GM13977 (cell line): ENCODE measurements around the gene PFN1.

Experiments
- DNase-seq: peaks from one replicate; pipeline ENCODE4 v3.0.0; 2012; ENCODE audit warnings: low spot score
- CTCF ChIP-seq: IDR thresholded peaks from 2 replicates; pipeline ENCODE4 v1.5.1; 2012; ENCODE audit warnings: mild to moderate bottlenecking, control low read depth; ENCODE audit not compliant: insufficient read depth; ENCODE audit errors: extremely low read depth, missing control alignments
- in situ Hi-C: fragments of 300-500 bp; cut with MboI; formaldehyde crosslinking; loops from one replicate; pipeline ENCODE4 v1.12.0; 2022; ENCODE audit warnings: low sequenced_read_pairs, low pct_unique_long_range_greater_than_20kb, mixed read lengths, inconsistent platforms; ENCODE audit not compliant: unreplicated experiment

The PFN1 gene

GRCh38 chr17:4941319-4941610 lies 7.1 kb downstream of the PFN1 start:
- in situ Hi-C loops = no loop called here
- no peak for DNase-seq
- no peak for TF ChIP-seq CTCF

GRCh38 chr17:4940555-4941318 lies 7.6 kb downstream of the PFN1 start:
- peak; percentile 11 for DNase-seq
- TF ChIP-seq CTCF = no peak
- in situ Hi-C loops = no loop called here

- no peak for TF ChIP-seq CTCF
- in situ Hi-C loops = no loop called here
Measured at GRCh38 chr17:4939796-4940554, 8.4 kb downstream of the PFN1 start, which contains the start of the genes RNF167 and SLC25A11. RNF167 (plus strand) TSS chr17:4940268; CDS start chr17:4940910, 642 bp downstream. SLC25A11 (minus strand) TSS chr17:4940046; CDS start chr17:4939910, 136 bp downstream.

GRCh38 chr17:4939546-4939795 lies 8.9 kb downstream of the PFN1 start:
- in situ Hi-C loops = no loop called here
- no peak for DNase-seq
- no peak for TF ChIP-seq CTCF

More at GRCh38 chr17:4939796-4940554, 8.4 kb downstream of the PFN1 start, which contains the start of the genes RNF167 and SLC25A11:
- peak; percentile 99 for DNase-seq

DNA sequence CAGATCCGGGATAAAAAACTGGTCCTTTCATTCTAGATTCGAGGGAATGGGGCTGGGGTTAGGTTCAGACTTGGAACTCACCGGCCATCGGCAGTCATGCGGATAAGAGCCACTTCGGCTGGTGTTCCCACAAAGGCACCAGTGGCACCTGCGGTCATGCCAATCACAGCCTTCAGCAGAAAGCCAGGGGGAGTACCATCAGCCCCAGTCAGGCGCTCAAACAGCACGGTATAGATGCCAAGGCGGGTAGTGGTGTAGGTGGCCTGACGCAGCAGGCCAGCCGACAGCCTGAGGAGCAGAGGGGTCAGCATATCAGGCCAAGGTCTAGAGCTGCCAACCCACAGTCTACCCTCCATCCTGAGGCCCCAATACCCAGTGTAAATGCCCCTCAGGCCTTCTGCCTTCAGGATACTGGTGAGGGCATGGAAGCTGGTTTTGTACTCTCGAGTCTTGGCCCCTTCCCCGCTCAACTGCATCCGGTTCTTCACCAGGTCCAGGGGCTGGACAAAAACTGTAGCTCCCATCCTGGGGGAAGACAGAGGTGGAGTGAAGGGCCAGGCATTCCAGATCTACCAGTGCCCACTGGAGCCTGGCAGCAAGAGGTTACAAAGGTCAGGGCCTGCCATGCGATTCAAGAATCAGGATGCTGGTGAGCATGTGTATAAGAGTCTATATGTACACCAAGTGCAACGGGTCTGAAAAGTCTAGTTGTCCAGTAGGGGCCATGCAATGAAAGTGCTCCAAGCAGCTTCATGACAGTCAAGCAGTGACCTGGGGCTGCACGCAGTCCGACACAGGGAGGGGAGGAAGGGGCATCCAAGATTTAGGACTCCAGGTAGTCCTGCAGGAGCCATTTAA lies 9.4 kb downstream of the PFN1 start:
- in situ Hi-C loops = no loop called here
- no peak for TF ChIP-seq CTCF
- DNase-seq = peak; percentile 45

- in situ Hi-C loops = no loop called here
- TF ChIP-seq CTCF = no peak
- DNase-seq = peak; percentile 15
Measured at GRCh38 chr17:4938069-4938491, 10.2 kb downstream of the PFN1 start.
